ENCODE measurements around the gene SLC25A10. TPM values are rescaled to one million over a fixed set of nuclear protein-coding genes. Genes with fewer than 3 reads are reported as not detected.
"Not testable (repeated sequence)": the region's sequence is repeated elsewhere in the genome, so short reads cannot be mapped to it uniquely, and the experiment has no call there.

The SLC25A10 gene
- polyA plus RNA-seq, 1 donor from 2014 or later: 8.7 TPM

DNA sequence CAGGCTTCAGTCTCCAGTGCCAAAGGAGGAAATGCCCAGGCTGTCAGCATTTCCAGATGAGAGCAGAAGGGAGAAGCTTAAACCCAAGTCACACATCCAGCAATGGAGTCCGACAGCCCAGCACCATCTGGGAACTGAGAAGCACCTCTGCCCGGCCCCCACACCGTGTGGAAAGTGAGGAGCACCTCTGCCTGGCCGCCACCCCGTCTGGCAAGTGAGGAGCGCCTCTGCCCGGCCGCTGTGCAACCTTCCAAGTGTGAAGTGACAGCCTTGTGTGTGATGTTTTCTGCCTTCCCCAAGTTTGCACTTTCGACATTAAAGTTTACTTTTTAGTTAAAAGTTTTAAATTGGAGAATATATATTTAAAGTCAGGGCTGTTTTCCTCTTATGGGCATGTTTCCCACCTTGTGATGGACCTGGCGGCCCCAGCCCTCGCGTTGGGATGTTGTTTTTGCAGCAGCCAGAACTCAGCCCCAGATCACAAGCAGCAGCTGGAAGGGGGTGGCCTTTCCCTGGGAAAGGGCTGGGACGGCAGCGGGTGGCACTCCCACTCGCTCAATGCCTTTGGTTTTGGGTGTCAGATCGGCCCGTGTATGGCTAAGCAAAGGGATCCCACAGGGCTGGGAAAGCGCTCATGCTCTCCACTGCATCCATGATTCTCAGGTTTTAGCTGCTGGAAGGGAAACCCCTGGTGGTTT lies 38.4 kb upstream of the SLC25A10 start:
- no peaks in the 10 kb centered on the region for H3K9me3 ChIP-seq (ENCODE audit: low read length)
- no peaks in the 10 kb centered on the region for H3K36me3 ChIP-seq (ENCODE audit: insufficient read depth, low read length)
- no peaks in the 10 kb centered on the region for H3K79me2 ChIP-seq (replicated peaks; ENCODE audit: insufficient read depth, low read length)
- H3K27ac ChIP-seq (ENCODE audit: low read length): no peak overlapping the region
- no peaks in the 10 kb centered on the region for H4K20me1 ChIP-seq (ENCODE audit: insufficient read depth)
- H3F3A ChIP-seq (ENCODE audit: insufficient read depth, low read length, poor library complexity, severe bottlenecking): no peaks in the 10 kb centered on the region
- no peak for TF ChIP-seq SMC3 (conservative IDR thresholded peaks at IDR 0.05; ENCODE audit: poor library complexity)
- TF ChIP-seq TAF1 (IDR thresholded peaks at IDR 0.05; ENCODE audit: low read depth): no peak
- TF ChIP-seq EP300 (conservative IDR thresholded peaks at IDR 0.05; ENCODE audit: poor library complexity, severe bottlenecking): no peak
- TF ChIP-seq POLR2AphosphoS5 (IDR thresholded peaks at IDR 0.05): no peak
- TF ChIP-seq EZH2 (IDR thresholded peaks at IDR 0.05; ENCODE audit: borderline replicate concordance, insufficient read depth, low read length, poor library complexity, severe bottlenecking): no peak
- no peak for TF ChIP-seq RAD21 (conservative IDR thresholded peaks at IDR 0.05)
- TF ChIP-seq, protein P1, sequence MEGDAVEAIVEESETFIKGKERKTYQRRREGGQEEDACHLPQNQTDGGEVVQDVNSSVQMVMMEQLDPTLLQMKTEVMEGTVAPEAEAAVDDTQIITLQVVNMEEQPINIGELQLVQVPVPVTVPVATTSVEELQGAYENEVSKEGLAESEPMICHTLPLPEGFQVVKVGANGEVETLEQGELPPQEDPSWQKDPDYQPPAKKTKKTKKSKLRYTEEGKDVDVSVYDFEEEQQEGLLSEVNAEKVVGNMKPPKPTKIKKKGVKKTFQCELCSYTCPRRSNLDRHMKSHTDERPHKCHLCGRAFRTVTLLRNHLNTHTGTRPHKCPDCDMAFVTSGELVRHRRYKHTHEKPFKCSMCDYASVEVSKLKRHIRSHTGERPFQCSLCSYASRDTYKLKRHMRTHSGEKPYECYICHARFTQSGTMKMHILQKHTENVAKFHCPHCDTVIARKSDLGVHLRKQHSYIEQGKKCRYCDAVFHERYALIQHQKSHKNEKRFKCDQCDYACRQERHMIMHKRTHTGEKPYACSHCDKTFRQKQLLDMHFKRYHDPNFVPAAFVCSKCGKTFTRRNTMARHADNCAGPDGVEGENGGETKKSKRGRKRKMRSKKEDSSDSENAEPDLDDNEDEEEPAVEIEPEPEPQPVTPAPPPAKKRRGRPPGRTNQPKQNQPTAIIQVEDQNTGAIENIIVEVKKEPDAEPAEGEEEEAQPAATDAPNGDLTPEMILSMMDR (IDR thresholded peaks at IDR 0.05; ENCODE audit: poor library complexity, severe bottlenecking): no peak
- no peak for TF ChIP-seq MXI1 (conservative IDR thresholded peaks at IDR 0.05; ENCODE audit: poor library complexity, severe bottlenecking)
- TF ChIP-seq, protein P2, sequence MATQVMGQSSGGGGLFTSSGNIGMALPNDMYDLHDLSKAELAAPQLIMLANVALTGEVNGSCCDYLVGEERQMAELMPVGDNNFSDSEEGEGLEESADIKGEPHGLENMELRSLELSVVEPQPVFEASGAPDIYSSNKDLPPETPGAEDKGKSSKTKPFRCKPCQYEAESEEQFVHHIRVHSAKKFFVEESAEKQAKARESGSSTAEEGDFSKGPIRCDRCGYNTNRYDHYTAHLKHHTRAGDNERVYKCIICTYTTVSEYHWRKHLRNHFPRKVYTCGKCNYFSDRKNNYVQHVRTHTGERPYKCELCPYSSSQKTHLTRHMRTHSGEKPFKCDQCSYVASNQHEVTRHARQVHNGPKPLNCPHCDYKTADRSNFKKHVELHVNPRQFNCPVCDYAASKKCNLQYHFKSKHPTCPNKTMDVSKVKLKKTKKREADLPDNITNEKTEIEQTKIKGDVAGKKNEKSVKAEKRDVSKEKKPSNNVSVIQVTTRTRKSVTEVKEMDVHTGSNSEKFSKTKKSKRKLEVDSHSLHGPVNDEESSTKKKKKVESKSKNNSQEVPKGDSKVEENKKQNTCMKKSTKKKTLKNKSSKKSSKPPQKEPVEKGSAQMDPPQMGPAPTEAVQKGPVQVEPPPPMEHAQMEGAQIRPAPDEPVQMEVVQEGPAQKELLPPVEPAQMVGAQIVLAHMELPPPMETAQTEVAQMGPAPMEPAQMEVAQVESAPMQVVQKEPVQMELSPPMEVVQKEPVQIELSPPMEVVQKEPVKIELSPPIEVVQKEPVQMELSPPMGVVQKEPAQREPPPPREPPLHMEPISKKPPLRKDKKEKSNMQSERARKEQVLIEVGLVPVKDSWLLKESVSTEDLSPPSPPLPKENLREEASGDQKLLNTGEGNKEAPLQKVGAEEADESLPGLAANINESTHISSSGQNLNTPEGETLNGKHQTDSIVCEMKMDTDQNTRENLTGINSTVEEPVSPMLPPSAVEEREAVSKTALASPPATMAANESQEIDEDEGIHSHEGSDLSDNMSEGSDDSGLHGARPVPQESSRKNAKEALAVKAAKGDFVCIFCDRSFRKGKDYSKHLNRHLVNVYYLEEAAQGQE (IDR thresholded peaks at IDR 0.05; ENCODE audit: borderline replicate concordance): no peak
- no peak overlapping the region for H3K4me3 ChIP-seq (ENCODE audit: low read length)
- no peak overlapping the region for H2AFZ ChIP-seq (ENCODE audit: low read depth, low read length)
- no peak overlapping the region for H3K9ac ChIP-seq (ENCODE audit: low read length)
- no peaks in the 10 kb centered on the region for H3K27me3 ChIP-seq (ENCODE audit: insufficient read depth, low read depth, low read length)
- no peak overlapping the region for H3K4me2 ChIP-seq (ENCODE audit: low read length)
- no peaks in the 10 kb centered on the region for H3K9me2 ChIP-seq (ENCODE audit: insufficient read depth, low read length)

DNA sequence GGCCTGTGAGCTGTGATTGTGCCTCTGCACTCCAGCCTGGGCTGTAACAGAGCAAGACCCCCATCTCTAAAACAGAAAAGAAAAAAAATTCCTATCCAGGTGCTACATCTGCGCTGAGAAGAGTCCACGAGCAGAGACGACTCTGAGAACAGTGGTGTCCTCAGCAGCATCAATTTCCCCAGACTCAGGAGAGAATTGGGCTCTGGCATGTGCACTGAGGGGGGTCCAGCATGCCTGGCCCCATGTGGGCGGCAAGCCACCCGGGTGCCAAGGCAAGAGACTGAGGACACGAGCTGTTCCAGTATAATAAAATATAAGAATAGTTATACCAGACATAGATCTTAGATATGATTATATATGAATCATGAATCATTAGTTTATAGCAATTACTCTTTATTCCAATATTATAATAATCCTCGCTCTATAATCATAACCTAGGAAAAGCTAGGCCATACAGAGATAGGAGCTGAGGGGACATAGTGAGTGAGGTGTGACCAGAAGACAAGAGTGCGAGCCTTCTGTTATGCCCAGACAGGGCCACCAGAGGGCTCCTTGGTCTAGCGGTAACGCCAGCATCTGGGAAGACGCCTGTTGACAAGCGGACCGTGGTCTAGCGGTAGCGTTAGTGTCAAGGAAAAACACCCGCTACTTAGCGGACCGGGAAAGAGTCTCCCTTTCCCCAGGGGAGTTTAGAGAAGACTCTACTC lies 36.4 kb upstream of the SLC25A10 start:
- H3K79me2 ChIP-seq (replicated peaks; ENCODE audit: insufficient read depth, low read length); H3K9me2 ChIP-seq (ENCODE audit: insufficient read depth, low read length); H2AFZ ChIP-seq (ENCODE audit: low read depth, low read length); H4K20me1 ChIP-seq (ENCODE audit: insufficient read depth); H3K4me2 ChIP-seq (ENCODE audit: low read length); H3K27me3 ChIP-seq (ENCODE audit: insufficient read depth, low read depth, low read length); H3K9ac ChIP-seq (ENCODE audit: low read length); H3K4me3 ChIP-seq (ENCODE audit: low read length); H3K27ac ChIP-seq (ENCODE audit: low read length); H3F3A ChIP-seq (ENCODE audit: insufficient read depth, low read length, poor library complexity, severe bottlenecking); H3K36me3 ChIP-seq (ENCODE audit: insufficient read depth, low read length); H3K9me3 ChIP-seq (ENCODE audit: low read length): not testable (repeated sequence)
- TF ChIP-seq SMC3 (conservative IDR thresholded peaks at IDR 0.05; ENCODE audit: poor library complexity): peak; percentile 51
- TF ChIP-seq, protein P1 (IDR thresholded peaks at IDR 0.05; ENCODE audit: poor library complexity, severe bottlenecking): peak; percentile 61

Measured in neural cell (in vitro differentiated cells).